IMR-90 (cell line): ENCODE data around the gene PRDM12. TPM values are rescaled to one million over a fixed set of nuclear protein-coding genes. Genes with fewer than 3 reads are reported as not detected.

Experiments
- ATAC-seq: fragments of 200-7000 bp; cut with Tn5 transposase; 2 replicates; pipeline ENCODE4 v1.9.1; 2020; ENCODE audit warnings: low read depth, mild to moderate bottlenecking, moderate library complexity
- BruUV-seq: library from RNA; stranded (reverse); fragments of 400-500 nt; replicated peaks from 2 replicates; lab custom pipeline; 2021; lab: Mats Ljungman, UMichigan
- CTCF ChIA-PET: fragments of 300-600 bp; formaldehyde crosslinking; extraction: SDS; loops from one replicate; lab custom pipeline; 2021; ENCODE audit warnings: antibody characterized with exemption; lab: Yijun Ruan, JAX
- POLR2A ChIA-PET: fragments of 300-600 bp; sonication (Branson Sonifier 250); formaldehyde crosslinking; loops from one replicate; lab custom pipeline; 2022; ENCODE audit warnings: antibody characterized with exemption; ENCODE audit not compliant: unreplicated experiment; lab: Charles Lee
- DNase-seq: peaks from one replicate; pipeline ENCODE4 v3.0.0; 2013
- H2AFZ ChIP-seq: replicated peaks from 2 replicates; pipeline ENCODE3; 2013; ENCODE audit warnings: low read length, mild to moderate bottlenecking; ENCODE audit not compliant: poor library complexity
- H2AK5ac ChIP-seq: 2 replicates; pipeline ENCODE4 v1.6.1; 2013; ENCODE audit warnings: low read depth, low read length, inconsistent platforms
- H2AK9ac ChIP-seq: replicated peaks from 2 replicates; pipeline ENCODE3; 2013; ENCODE audit warnings: mild to moderate bottlenecking, low read depth, low read length, moderate library complexity; ENCODE audit not compliant: poor library complexity
- H2BK120ac ChIP-seq: 2 replicates; pipeline ENCODE4 v1.6.1; 2013; ENCODE audit warnings: low read depth, low read length, inconsistent platforms
- H2BK15ac ChIP-seq: 3 replicates; pipeline ENCODE4 v1.6.1; 2013; ENCODE audit warnings: low read depth, low read length, inconsistent platforms
- H2BK20ac ChIP-seq: 2 replicates; pipeline ENCODE4 v1.6.1; 2013; ENCODE audit warnings: low read depth, mild to moderate bottlenecking, inconsistent platforms, low read length, moderate library complexity
- H2BK5ac ChIP-seq: 2 replicates; pipeline ENCODE4 v1.6.1; 2013; ENCODE audit warnings: mild to moderate bottlenecking, low read depth, low read length, inconsistent platforms; ENCODE audit not compliant: poor library complexity, severe bottlenecking
- H3K14ac ChIP-seq: replicated peaks from 2 replicates; pipeline ENCODE4 v1.6.1; 2013; ENCODE audit warnings: low read depth, low read length, inconsistent platforms
- H3K18ac ChIP-seq: 2 replicates; pipeline ENCODE4 v1.6.1; 2013; ENCODE audit warnings: low read depth, low read length, control low read depth
- H3K23ac ChIP-seq: 2 replicates; pipeline ENCODE4 v1.6.1; 2013; ENCODE audit warnings: low read depth, low read length, inconsistent platforms
- H3K27ac ChIP-seq: 2 replicates; pipeline ENCODE4 v1.5.1; 2013; ENCODE audit warnings: mild to moderate bottlenecking, control low read depth, low read length; ENCODE audit not compliant: insufficient read depth
- H3K27me3 ChIP-seq: 2 replicates; pipeline ENCODE4 v1.6.1; 2013; ENCODE audit warnings: low read length; ENCODE audit not compliant: control insufficient read depth, insufficient read depth
- H3K36me3 ChIP-seq: 2 replicates; pipeline ENCODE4 v1.6.1; 2013; ENCODE audit warnings: low read length, mixed read lengths; ENCODE audit not compliant: control insufficient read depth, insufficient read depth
- H3K4ac ChIP-seq: 2 replicates; pipeline ENCODE4 v1.6.1; 2013; ENCODE audit warnings: low read depth, low read length, inconsistent platforms
- H3K4me1 ChIP-seq: 2 replicates; pipeline ENCODE4 v1.6.1; 2013; ENCODE audit warnings: low read length, mixed read lengths; ENCODE audit not compliant: control insufficient read depth, insufficient read depth
- H3K4me2 ChIP-seq: 2 replicates; pipeline ENCODE4 v1.6.1; 2013; ENCODE audit warnings: low read depth, mild to moderate bottlenecking, control low read depth, low read length, moderate library complexity
- H3K4me3 ChIP-seq: 2 replicates; pipeline ENCODE4 v1.5.1; 2013; ENCODE audit warnings: low read depth, mild to moderate bottlenecking, control low read depth, low read length, moderate library complexity; ENCODE audit not compliant: insufficient read depth
- H3K56ac ChIP-seq: 2 replicates; pipeline ENCODE4 v1.6.1; 2013; ENCODE audit warnings: low read length, inconsistent platforms; ENCODE audit not compliant: insufficient read depth; ENCODE audit errors: extremely low read depth
- H3K79me1 ChIP-seq, 2 experiments: 2 replicates each; pipeline ENCODE4 v1.6.1; 2013; ENCODE audit warnings: low read length in 2 of 2, inconsistent platforms in 1 of 2, low read depth in 1 of 2
- H3K9ac ChIP-seq: 2 replicates; pipeline ENCODE4 v1.6.1; 2013; ENCODE audit warnings: low read depth, low read length, control low read depth
- H3K9me1 ChIP-seq: 2 replicates; pipeline ENCODE4 v1.6.1; 2013; ENCODE audit warnings: low read length, inconsistent platforms; ENCODE audit not compliant: insufficient read depth
- H3K9me3 ChIP-seq: 2 replicates; pipeline ENCODE4 v1.6.1; 2013; ENCODE audit warnings: low read length; ENCODE audit not compliant: control insufficient read depth, insufficient read depth
- H4K20me1 ChIP-seq: 2 replicates; pipeline ENCODE4 v1.6.1; 2013; ENCODE audit warnings: low read length, inconsistent platforms; ENCODE audit not compliant: insufficient read depth
- H4K5ac ChIP-seq: 2 replicates; pipeline ENCODE4 v1.6.1; 2013; ENCODE audit warnings: mild to moderate bottlenecking, low read depth, low read length, control low read depth
- H4K8ac ChIP-seq, 2 experiments: 2 replicates each; pipeline ENCODE4 v1.6.1; 2013; ENCODE audit warnings: low read depth in 2 of 2, low read length in 2 of 2, control low read depth in 1 of 2, inconsistent platforms in 1 of 2
- H4K91ac ChIP-seq: 2 replicates; pipeline ENCODE4 v1.6.1; 2013; ENCODE audit warnings: low read depth, low read length, inconsistent platforms; ENCODE audit not compliant: insufficient read depth
- CEBPB ChIP-seq: IDR thresholded peaks from 2 replicates; pipeline ENCODE4 v1.6.1; 2012; ENCODE audit warnings: low read depth, low read length, improper control_type of control experiment
- FOS ChIP-seq: fragments of 150-350 bp; IDR thresholded peaks from 2 replicates; pipeline ENCODE4 v1.6.1; 2016; ENCODE audit warnings: low read depth, low read length
- MAFK ChIP-seq: IDR thresholded peaks from 2 replicates; pipeline ENCODE4 v1.6.1; 2012; ENCODE audit warnings: low read depth, low read length, improper control_type of control experiment
- POLR2A ChIP-seq: IDR thresholded peaks from 2 replicates; pipeline ENCODE4 v1.6.1; 2012; ENCODE audit warnings: mild to moderate bottlenecking, low read depth, low read length
- RAD21 ChIP-seq: IDR thresholded peaks from 2 replicates; pipeline ENCODE4 v1.6.1; 2012; ENCODE audit warnings: low read length, improper control_type of control experiment
- RCOR1 ChIP-seq: IDR thresholded peaks from 2 replicates; pipeline ENCODE4 v1.6.1; 2012; ENCODE audit warnings: mild to moderate bottlenecking, low read length, improper control_type of control experiment; ENCODE audit not compliant: insufficient replicate concordance
- SMC3 ChIP-seq: fragments of 150-350 bp; IDR thresholded peaks from 2 replicates; pipeline ENCODE4 v1.6.1; 2016; ENCODE audit warnings: low read depth, mild to moderate bottlenecking, antibody characterized with exemption, low read length, moderate library complexity
- WGBS, 2 experiments: methylation state at CpG; one replicate each; pipeline versions ENCODE4 v1.1.5 to v1.1.7; 2013; ENCODE audit warnings: missing lambda C conversion rate in 2 of 2; ENCODE audit not compliant: insufficient read length in 1 of 2; ENCODE audit errors: extremely low coverage in 2 of 2; 5-methylcytosine and 5-hydroxymethylcytosine counted together
- dilution Hi-C: fragments of 300-500 bp; cut with HindIII; formaldehyde crosslinking; loops from one replicate; pipeline ENCODE4 v1.14.3; 2018; ENCODE audit warnings: low sequenced_read_pairs; ENCODE audit not compliant: unreplicated experiment
- in situ Hi-C: fragments of 300-500 bp; cut with MboI; formaldehyde crosslinking; loops from 3 replicates; pipeline ENCODE4 v1.14.3; 2019; ENCODE audit warnings: low sequenced_read_pairs, inconsistent platforms, mixed read lengths
- intact Hi-C: fragments of 100-400 bp; cut with micrococcal nuclease; formaldehyde crosslinking; loops from 2 replicates; pipeline ENCODE4 v1.10.0; 2022
- polyA plus RNA-seq, 3 experiments: library from polyadenylated mRNA; depleted of rRNA; stranded (reverse); fragments of >200 nt; gene quantifications; 2 replicates each; pipeline ENCODE4 v1.2.3, GENCODE V29; 2012; ENCODE audit warnings: low replicate concordance in 1 of 3
- total RNA-seq: library from RNA; depleted of rRNA; stranded (reverse); fragments of >200 nt; gene quantifications from 2 replicates; pipeline ENCODE4 v1.2.3, GENCODE V29; 2012
- TF ChIP-seq, protein P1 (sequence below): fragments of 150-350 bp; IDR thresholded peaks from 2 replicates; pipeline ENCODE4 v1.6.1; 2016; ENCODE audit warnings: low read depth, mild to moderate bottlenecking, low read length, moderate library complexity, borderline replicate concordance
- TF ChIP-seq, protein P2 (sequence below): conservative IDR thresholded peaks from 2 replicates; pipeline ENCODE4 v1.5.1; 2012; ENCODE audit warnings: mild to moderate bottlenecking, low read depth, low read length, improper control_type of control experiment

The PRDM12 gene
- total and polyA plus RNA-seq, 2 of the 4 experiments (the other 2 are of a cell fraction), result not detected

DNA sequence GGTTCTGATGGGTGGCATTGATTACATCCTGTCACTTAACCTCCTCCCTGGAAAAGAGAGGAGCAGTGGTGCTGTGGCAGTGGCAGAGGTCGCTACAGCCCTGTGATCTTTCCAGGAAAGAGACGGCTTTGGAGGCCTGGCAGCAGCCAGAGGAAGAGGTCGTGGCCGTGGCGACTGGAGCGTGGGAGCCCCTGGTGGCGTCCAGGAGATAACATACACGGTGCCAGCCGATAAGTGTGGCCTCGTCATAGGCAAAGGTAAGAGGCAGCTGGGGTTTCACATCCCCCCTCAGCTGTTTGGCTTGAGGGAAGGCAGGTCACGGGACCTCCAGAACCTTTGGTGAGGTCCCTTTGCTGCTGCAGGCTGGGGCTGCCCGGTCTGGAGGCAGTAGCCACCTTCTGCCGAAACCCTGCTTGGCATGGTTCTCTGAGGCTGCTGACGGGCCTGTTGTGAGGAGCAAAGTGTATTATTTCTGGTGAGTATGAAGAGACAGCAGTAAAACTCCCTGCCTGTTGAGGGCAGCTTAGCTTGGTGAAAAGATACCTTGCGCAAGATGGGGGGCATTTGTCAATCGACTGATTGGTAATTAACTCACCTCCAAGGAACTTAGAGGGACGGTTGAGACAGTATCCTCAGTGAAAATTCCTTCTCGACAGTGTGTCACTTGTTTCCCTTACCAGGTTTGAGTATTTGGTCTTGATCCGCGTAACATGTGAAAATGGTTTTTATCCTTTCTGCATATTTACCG, 38.0 kb upstream of the PRDM12 start:
- H3K36me3 ChIP-seq, result peaks cover 67% of the 10 kb centered on the region
- in situ Hi-C loops, result no loop called here

More for the DNA sequence above, 38.0 kb upstream of the PRDM12 start:
- Histone ChIP-seq H2AK9ac (no peak overlapping the region), H3K9me3 (no peaks in the 10 kb centered on the region), H3K56ac (no peak overlapping the region), H3K4me1 (no peaks in the 10 kb centered on the region), H3K27ac (no peak overlapping the region), H2AFZ (no peak overlapping the region), H3K4me2 (no peak overlapping the region), H3K9me1 (no peaks in the 10 kb centered on the region), H3K9ac (no peak overlapping the region), H4K5ac (no peak overlapping the region), H2AK5ac (no peak overlapping the region), H2BK15ac (no peak overlapping the region), H3K4me3 (no peak overlapping the region), H4K91ac (no peak overlapping the region), H2BK5ac (no peak overlapping the region), H3K23ac (no peak overlapping the region), H2BK20ac (no peak overlapping the region), H3K79me1 (peaks cover 0 to 6% of the 10 kb centered on the region in 2 experiments; a peak in 2 of 4 replicates), H3K4ac (no peak overlapping the region), H4K20me1 (peaks cover 5% of the 10 kb centered on the region; the same call in 1 of the 2 replicates), H3K27me3 (no peaks in the 10 kb centered on the region), H3K18ac (no peak overlapping the region), H3K14ac (no peak overlapping the region), H4K8ac (no peak overlapping the region), H2BK120ac (no peak overlapping the region)
- ChIA-PET CTCF (no interaction called here), POLR2A (no interaction called here)
- intact Hi-C loops, result no loop called here
- no peak for DNase-seq
- BruUV-seq, result no TSS peak
- peak; percentile 48 for ATAC-seq
- TF ChIP-seq RAD21, result peak; percentile 37; the same call in 1 of the 2 replicates
- peak; percentile 47 for TF ChIP-seq CEBPB
- TF ChIP-seq FOS, result no peak
- no peak for TF ChIP-seq RCOR1
- TF ChIP-seq, protein P1, sequence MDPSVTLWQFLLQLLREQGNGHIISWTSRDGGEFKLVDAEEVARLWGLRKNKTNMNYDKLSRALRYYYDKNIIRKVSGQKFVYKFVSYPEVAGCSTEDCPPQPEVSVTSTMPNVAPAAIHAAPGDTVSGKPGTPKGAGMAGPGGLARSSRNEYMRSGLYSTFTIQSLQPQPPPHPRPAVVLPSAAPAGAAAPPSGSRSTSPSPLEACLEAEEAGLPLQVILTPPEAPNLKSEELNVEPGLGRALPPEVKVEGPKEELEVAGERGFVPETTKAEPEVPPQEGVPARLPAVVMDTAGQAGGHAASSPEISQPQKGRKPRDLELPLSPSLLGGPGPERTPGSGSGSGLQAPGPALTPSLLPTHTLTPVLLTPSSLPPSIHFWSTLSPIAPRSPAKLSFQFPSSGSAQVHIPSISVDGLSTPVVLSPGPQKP, result no peak
- TF ChIP-seq, protein P2, sequence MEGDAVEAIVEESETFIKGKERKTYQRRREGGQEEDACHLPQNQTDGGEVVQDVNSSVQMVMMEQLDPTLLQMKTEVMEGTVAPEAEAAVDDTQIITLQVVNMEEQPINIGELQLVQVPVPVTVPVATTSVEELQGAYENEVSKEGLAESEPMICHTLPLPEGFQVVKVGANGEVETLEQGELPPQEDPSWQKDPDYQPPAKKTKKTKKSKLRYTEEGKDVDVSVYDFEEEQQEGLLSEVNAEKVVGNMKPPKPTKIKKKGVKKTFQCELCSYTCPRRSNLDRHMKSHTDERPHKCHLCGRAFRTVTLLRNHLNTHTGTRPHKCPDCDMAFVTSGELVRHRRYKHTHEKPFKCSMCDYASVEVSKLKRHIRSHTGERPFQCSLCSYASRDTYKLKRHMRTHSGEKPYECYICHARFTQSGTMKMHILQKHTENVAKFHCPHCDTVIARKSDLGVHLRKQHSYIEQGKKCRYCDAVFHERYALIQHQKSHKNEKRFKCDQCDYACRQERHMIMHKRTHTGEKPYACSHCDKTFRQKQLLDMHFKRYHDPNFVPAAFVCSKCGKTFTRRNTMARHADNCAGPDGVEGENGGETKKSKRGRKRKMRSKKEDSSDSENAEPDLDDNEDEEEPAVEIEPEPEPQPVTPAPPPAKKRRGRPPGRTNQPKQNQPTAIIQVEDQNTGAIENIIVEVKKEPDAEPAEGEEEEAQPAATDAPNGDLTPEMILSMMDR, result peak; percentile 29; the same call in 1 of the 2 replicates
- peak; percentile 5; the same call in 1 of the 2 replicates for TF ChIP-seq SMC3
- no peak for TF ChIP-seq POLR2A
- TF ChIP-seq MAFK, result no peak
- dilution Hi-C loops, result no loop called here
- WGBS, 2 experiments, result 56% methylated on average over 8 of the region's 21 CpGs; no CpG with 5 or more reads in 1 of the 2 experiments
